KBM-7 (cell line): ENCODE results near the gene CDH11.

Source experiments
- DNase-seq: peaks from one replicate; pipeline ENCODE4 v3.0.0-alpha.2; 2015
- in situ Hi-C: fragments of 300-500 bp; cut with MboI; formaldehyde crosslinking; loops from 2 replicates; pipeline ENCODE4 v1.14.3; 2020; ENCODE audit warnings: low sequenced_read_pairs, low pct_unique_long_range_greater_than_20kb, mixed read lengths

Gene CDH11

GRCh38 chr16:64997751-64998150 is 124.1 kb downstream of the CDH11 start:
- in situ Hi-C loops, result no loop called here
- DNase-seq, result no peak

DNA sequence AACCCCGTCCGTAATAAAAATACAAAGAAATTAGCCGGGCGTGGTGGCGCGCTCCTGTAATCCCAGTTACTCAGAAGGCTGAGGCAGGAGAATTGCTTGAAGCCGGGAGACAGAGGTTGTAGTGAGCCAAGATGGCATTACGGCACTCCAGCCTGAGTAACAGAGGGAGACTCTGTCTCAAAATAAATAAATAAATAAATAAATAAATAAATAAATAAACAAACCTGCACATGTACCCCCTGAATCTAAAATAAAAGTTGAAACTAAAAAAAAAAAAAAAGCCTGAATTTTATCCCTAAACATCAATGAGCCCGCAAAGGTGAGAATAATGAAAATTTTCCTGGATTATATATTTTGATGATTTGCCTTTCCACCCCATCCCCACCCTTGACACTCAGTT is 124.7 kb downstream of the CDH11 start:
- no peak for DNase-seq
- in situ Hi-C loops, result no loop called here

- no peak for DNase-seq
- in situ Hi-C loops, result no loop called here
Observed at GRCh38 chr16:64996641-64997040, 125.2 kb downstream of the CDH11 start.

DNA sequence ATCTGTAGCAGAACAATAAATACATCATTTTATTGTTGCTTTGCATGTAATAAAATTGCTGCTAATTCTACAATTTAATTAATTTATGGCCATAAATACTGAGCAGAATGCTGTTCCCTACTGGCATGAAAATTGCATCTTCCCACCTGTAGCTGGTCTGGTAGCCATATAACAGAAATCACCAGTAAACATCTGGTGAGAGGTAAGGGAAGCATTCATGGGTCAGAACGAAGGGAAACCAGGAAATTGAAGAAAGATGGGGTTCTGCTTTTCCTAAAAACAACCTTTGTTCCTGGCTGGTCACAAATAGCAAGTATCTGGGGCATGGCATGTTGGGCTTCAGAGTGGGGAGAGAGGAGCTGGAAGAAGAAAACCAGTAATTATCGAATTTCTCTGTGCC is 128.4 kb downstream of the CDH11 start:
- in situ Hi-C loops, result no loop called here

DNA sequence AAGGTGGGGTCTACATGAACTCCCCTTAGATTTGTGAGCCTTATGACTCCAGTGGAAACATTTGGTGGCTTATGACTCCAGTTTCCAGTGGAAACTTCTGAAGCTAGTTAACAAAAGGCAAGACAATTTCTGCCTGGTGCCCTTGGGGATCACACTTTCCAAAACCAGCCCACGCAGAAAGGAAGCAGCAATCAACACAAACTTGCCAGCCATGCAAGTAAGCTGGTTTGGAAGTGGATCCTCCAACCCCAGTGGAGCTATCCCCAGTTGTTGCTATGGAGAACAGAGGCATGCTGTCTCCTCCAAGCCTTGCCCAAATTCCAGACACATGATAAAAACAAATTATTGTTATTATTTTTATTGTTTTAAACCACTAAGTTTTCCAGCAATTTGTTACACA is 130.9 kb downstream of the CDH11 start:
- in situ Hi-C loops, result no loop called here
- DNase-seq, result no peak

More for the DNA sequence above, 128.4 kb downstream of the CDH11 start:
- no peak for DNase-seq

GRCh38 chr16:64990101-64990500 is 131.8 kb downstream of the CDH11 start:
- no peak for DNase-seq
- in situ Hi-C loops, result no loop called here

GRCh38 chr16:64989050-64989449 is 132.8 kb downstream of the CDH11 start:
- in situ Hi-C loops, result no loop called here

DNA sequence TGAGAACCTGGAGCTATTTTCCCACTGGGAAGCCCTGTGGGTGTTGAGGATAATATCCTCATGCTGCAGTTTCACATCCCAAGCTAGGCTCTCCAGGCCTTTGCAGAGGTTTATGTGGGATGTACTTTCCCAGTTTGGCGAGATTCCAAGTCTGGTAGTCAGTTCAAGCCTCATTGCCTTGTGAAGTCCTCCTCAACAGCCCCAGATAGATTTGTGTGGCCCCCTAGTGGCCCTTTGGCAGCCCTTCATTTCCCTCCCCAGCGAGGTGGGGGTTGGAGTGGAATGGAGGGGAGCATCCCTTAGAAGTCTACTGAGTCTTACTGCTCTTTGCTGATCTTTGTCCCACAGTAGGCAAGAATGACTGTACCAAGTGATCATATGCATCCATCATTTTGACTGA is 137.9 kb downstream of the CDH11 start:
- peak; percentile 18 for DNase-seq

More at GRCh38 chr16:64989050-64989449, 132.8 kb downstream of the CDH11 start:
- DNase-seq, result no peak

DNA sequence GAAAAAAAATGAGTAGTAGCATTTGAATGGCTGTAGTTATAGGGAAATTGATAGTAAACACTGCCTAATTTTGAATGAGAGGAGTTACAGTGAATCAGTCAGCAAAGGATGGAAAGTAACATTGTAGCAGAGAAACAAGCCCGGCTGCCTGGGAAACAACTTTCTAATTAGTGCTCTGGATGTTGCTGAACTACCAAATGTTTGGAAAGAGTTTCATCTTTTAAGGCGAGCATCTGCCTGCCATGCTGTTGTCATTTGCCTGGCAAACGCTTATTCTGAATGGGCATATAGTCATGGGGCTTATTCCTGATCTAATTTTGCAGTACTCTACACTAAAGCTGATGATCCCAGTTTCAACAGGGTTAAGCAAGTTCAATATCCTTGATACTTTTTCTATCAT is 138.6 kb downstream of the CDH11 start:
- in situ Hi-C loops, result no loop called here
- DNase-seq, result no peak

More for the DNA sequence above, 137.9 kb downstream of the CDH11 start:
- in situ Hi-C loops, result no loop called here

DNA sequence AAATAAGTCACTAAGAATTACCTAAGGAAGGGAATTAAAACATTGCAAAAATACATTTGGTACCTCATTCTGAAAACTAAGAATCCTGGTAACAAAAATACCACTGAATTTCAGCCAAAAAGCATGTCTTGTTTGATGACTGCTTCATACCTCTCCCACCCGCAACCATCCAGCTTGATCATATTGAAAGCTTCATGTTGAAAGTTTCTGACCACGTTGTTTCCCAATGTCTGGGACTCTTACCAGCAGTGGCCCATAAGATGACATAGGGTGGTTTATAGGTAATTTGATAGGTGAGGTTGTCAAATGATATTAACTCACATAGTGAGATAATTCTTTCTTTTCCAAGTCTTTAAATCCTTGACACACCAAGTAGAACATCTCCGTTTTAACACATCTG is 139.3 kb downstream of the CDH11 start:
- in situ Hi-C loops, result no loop called here
- DNase-seq, result no peak

GRCh38 chr16:64981568-64982281 is 140.1 kb downstream of the CDH11 start:
- DNase-seq, result no peak
- in situ Hi-C loops, result no loop called here

DNA sequence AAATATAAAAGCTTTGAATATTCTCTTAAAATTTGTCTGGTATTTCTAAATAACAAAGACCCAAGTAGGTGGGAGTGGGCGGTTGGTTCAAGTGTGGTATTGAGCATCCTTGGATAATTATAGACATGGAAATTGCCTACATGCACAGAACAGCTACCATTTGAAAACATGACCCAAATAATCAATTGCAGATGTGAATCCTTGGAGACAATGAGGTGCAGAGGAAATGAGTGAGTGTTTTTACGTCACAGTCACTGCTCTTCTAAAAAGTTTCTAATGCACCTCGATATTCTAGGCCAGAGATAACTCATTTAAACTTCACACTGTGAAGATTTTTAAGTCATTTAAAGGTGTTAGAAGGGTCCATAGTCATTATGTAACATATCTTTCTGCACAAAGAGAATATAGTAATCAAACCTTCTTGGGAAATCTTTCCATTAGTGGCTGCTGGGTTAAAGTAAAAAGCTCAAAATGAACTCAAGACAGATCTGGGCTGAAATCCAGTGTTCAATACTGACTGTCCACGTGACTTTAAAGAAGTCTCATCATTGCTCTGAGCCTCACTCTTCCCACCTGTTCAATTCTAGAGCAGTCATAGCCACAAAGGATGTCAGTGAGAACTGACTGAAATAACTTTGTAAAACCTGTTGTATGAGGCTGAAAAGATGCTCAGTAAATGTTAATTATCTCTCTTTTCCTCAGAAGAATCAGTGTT is 144.5 kb downstream of the CDH11 start:
- no peak for DNase-seq
- in situ Hi-C loops, result no loop called here

GRCh38 chr16:64975821-64976220 is 146.0 kb downstream of the CDH11 start:
- in situ Hi-C loops, result no loop called here
- no peak for DNase-seq

DNA sequence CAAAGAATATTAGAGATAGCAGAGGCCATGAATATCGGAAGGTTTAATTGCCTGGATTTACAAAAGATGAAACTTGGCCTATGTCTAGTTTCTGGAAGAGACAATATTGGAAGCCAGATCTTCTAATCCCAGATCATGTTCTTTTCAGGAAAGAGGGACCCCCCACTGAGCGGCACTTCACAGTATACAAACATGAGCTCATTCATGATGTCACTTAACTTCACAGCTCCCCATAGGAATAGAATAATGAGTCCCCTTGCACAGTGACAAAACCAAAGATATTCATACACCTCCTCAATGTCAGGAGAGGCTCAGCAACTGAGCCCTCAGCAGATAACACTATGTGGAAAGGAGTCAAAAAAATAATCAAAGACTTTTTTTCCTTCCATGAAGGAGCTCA is 147.5 kb downstream of the CDH11 start:
- in situ Hi-C loops, result no loop called here
- DNase-seq, result no peak

DNA sequence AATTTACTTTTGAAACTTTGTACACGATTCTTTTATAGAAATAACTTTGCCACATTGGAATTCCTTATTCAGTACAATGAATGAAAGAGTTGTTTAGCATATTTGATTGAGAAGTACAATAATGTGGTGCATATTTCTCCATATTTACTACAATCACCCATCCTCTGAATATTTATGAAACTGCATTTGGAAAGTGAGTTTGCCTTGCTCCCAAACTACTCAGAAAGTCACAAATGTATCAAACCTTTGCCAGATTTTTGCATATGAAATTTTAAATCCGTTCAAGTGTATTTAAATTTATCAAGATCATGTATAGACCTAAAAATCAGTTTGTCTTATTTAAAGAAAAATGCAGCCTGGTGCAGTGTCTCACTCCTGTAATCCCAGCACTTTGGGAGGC is 148.7 kb downstream of the CDH11 start:
- in situ Hi-C loops, result no loop called here

GRCh38 chr16:64971171-64971570 is 150.7 kb downstream of the CDH11 start:
- DNase-seq, result no peak
- in situ Hi-C loops, result no loop called here

More for the DNA sequence above, 148.7 kb downstream of the CDH11 start:
- DNase-seq, result no peak

GRCh38 chr16:64969221-64969620 is 152.6 kb downstream of the CDH11 start:
- in situ Hi-C loops, result no loop called here
- no peak for DNase-seq

DNA sequence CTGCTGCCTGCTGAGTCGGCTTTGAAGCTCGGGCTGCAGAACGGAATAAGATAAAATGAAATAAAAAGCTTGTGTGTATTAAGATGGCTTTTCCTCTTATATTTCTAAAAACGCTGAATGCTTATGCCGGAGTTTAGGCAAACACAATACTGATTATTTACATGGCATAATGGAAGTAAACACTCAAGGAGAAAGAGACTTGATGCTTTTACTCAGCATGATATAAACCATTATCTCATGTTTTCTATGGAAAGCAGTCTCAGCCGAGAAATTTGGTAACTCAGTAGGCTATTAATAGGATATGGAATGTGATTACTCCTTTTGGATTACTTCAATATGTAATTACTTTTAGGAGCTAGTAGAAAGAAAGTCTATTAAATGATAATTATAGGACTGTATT is 153.3 kb downstream of the CDH11 start:
- in situ Hi-C loops, result no loop called here
- DNase-seq, result no peak

DNA sequence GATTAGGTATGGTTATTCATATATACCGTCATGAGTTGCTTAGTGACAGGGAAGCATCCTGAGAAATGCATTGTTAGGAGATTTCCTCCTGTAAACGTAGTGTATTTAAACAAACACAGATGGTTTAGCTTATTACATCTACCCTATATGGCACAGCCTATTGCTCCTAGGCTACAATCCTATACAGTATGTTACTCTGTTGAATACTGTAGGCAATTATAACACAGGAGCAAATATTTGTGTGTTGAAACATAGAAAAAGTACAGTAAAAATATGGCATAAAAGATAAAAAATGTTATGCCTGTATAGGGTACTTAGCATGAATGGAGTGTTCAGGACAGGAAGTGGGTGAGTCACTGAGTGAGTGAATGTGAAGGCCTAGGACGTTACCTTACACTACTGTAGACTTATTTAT is 157.7 kb downstream of the CDH11 start:
- no peak for DNase-seq
- in situ Hi-C loops, result no loop called here

DNA sequence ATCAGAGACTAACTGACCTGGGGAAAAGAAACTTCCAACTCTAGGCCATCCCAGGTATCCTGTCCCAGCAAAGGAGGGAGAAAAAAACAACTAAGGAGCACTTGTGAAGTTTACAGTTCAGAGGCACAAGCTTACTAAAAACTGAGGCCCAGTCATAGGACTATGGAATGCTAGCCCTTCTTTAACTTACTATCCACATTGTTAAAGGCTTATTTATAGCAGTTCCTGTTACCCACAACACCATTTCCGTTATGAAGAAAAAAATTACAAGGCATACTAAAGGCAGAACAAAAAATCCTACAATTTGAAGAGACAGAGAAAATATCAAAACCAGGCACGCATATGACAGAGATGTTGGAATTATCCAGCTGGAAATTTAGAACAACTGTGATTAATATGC is 159.1 kb downstream of the CDH11 start:
- DNase-seq, result no peak
- in situ Hi-C loops, result no loop called here

DNA sequence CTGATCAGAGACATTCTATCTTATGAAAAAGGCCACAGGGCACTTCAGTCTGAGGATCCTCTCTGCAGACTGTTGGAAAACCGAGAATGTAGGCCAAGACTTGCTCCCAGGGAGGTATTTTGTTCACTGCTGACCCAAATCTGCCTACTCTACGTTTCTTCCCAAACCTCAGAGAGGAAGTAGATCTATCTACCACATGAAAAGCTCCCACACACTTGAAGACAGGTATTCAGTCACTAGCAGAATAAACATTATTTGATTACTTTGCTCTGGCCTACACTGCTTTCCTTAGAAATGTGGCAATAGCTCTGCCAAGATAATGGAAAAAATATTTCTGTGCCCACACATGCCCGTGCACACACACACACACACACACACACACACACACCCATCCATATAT is 164.6 kb downstream of the CDH11 start:
- in situ Hi-C loops, result no loop called here

More for the DNA sequence above, 164.6 kb downstream of the CDH11 start:
- no peak for DNase-seq
